CD4-positive, alpha-beta T cell treated with Interleukin-12 subunit alpha and Interleukin-12 subunit beta, for 1 hour (primary cell): Measurements from ENCODE around the gene MKRN2OS.
"Not testable (repeated sequence)": the region's sequence is repeated elsewhere in the genome, so short reads cannot be mapped to it uniquely, and the experiment has no call there.

ENCODE experiments used
- DNase-seq: peaks from one replicate; pipeline ENCODE4 v3.0.0-alpha.2; 2020

MKRN2OS gene

DNA sequence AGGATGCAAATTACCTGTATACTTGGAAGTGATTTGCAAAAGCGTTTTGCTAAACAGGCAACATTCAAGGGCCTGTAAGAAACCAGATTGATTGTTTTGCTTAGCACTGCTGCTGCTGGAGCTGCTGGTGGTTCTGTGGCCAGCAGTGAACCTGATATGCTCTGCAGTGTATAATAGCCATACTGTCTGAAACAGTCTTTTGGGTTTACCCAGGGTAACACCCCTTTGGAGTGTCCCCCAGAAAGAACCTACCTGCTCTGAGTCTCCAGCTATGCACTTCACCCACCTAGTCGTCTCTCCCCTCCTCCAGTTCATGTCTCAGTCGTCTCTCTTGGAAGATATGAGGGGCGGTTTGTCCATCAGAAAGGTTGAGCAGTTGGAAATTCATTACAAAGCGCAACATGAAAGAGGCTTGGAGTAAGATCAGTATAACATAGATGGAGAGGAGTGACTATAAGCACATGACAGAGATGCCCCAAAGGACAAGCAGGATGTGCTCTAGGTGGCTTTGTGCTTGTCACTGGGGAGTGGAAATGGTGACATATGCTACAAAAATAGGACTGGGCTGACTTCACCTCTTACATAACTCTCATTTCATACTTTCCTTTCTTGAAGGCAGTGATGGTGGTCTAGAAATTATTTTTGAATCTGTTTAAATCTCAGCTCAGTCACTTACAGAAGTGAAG is 15.3 kb upstream of the MKRN2OS start:
- DNase-seq, result no peak

- DNase-seq, result no peak
Measured at GRCh38 chr3:12559520-12559919, 14.2 kb upstream of the MKRN2OS start.

DNA sequence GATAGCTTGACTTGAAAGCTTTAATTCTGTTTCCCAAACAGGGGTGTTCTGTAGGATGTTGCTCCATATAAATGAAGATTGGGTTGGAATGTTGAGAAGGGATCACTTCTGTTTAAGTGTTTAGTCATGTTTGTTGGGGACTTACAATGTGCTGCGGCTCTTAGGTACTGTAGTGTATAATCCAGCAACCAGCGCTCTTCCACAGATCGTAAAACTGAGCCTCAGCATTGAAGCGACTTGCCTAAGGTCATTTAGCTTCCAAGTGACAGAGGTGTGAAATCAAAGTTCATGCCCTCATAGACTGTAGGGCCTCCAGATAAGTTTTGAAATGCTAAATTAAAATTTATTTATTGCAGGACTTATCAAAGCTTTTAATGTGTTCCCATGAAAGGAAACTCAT is 13.4 kb upstream of the MKRN2OS start:
- no peak for DNase-seq

DNA sequence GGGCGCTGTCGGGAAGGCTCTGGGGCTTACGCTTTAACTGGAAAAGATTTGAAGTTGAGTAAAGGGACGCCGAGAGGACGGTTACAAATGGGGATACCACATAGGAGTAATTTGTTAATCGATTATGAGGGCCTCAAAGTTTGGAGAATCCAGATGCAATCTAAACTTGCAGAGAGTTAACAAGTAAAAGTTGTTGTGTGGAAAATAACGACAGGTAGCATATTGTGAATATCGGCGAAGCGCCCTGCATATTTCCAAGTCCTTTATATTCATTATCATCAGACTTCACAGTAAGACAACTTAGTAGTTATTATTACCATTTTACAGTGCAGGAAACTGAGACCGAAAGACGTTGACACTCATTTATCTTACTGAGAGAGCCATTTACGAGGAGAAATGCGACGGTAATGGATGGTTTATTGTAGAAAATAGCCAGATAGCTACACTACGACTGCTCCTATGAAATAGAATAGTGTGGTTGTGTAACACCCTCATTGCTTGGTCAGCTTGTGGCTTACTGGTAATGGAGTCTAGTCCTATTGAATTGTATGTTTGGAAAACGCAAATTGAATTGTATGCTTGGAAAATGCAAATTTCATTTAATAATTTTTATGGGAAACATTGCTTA is 12.3 kb upstream of the MKRN2OS start:
- DNase-seq, result no peak

- peak; percentile 87 for DNase-seq
Measured at GRCh38 chr3:12556690-12557472, 11.6 kb upstream of the MKRN2OS start, which contains the start of gene MKRN2. TSS of gene MKRN2 (plus strand) at chr3:12557087. CDS start at chr3:12557151, 64 bp downstream.

GRCh38 chr3:12556314-12556689 is 11.0 kb upstream of the MKRN2OS start:
- no peak for DNase-seq

GRCh38 chr3:12553921-12554391 is 8.7 kb upstream of the MKRN2OS start:
- no peak for DNase-seq

DNA sequence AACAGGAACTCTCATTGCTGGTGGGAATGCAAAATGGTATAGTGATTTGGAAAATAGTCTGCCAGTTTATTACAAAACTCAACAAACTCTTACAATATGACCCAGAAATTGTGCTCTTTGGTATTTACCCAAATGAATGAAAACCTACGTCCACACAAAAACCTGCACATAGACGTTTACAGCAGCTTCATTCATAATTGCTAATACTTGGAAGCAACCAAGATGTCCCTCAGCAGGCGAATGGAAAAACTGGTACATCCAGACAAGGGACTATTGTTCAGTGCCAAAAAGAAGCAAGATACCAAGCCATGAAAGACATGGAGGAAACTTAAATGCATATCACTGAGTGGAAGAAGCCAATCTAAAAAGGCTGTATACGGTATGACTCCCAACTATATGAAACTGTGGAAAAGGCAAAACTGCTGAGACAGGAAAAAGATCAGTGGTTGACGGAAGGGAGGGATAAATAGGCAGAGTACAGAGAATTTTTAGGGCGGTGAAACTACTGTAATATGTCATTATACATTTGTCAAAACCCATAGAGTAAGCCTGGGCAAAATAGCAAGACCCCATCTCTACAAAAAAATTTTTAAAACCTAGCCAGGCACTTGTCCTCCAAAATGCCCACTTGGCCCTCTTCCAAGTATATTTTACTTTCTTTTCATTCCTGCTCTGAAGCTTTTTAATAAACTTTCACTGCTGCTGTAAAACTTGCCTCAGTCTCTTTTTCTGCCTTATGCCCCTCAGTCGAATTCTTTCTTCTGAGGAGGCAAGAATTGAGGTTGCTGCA is 4.9 kb upstream of the MKRN2OS start:
- no peak for DNase-seq

- DNase-seq, result no peak
Measured at GRCh38 chr3:12544652-12545472, 437 bp downstream of the MKRN2OS start.

- not testable (repeated sequence) for DNase-seq
Measured at GRCh38 chr3:12543497-12543896, 1.8 kb downstream of the MKRN2OS start.

GRCh38 chr3:12541625-12542024 is 3.7 kb downstream of the MKRN2OS start:
- DNase-seq, result no peak

DNA sequence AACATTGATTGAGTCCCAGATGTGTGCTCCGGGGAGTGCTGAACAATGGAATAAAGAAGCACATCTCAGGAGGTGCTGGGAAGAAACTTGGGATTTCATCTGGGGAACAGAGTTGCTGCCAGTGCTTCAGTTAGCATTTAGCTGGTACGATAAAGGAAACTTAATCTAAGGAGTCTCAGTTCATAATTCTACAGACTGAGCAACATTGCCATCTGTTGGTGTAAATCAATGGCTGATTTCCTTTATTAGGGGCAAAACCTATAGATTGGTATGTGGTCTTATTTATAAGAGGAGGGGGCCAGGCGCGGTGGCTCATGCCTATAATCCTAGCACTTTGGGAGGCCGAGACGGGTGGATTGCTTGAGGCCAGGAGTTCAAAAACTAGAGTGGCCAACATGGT is 8.9 kb downstream of the MKRN2OS start:
- DNase-seq, result no peak

DNA sequence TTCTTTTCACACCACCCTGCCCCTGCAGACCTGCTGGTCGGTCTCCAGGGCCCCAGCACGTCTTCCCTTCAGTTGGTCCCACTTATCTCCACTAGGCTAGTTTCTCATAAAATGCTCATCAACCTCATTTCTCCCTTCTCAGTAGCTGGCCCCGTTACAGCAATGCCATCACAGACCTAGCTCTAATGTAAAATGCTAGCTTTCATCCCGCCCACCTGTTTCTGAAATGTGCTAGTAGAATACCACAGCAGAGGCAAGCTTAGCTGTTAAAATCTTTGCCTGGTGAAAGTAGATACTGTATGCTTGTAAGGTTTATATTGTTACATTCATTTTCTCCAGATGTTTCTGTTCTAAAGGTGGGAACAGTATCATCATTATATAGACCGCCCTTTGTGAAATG is 13.1 kb downstream of the MKRN2OS start:
- no peak for DNase-seq

- no peak for DNase-seq
Measured at GRCh38 chr3:12527757-12528143, 17.5 kb downstream of the MKRN2OS start.

GRCh38 chr3:12522721-12523120 is 22.6 kb downstream of the MKRN2OS start:
- no peak for DNase-seq

- DNase-seq, result no peak
Measured at GRCh38 chr3:12521010-12521409, 24.3 kb downstream of the MKRN2OS start.

DNA sequence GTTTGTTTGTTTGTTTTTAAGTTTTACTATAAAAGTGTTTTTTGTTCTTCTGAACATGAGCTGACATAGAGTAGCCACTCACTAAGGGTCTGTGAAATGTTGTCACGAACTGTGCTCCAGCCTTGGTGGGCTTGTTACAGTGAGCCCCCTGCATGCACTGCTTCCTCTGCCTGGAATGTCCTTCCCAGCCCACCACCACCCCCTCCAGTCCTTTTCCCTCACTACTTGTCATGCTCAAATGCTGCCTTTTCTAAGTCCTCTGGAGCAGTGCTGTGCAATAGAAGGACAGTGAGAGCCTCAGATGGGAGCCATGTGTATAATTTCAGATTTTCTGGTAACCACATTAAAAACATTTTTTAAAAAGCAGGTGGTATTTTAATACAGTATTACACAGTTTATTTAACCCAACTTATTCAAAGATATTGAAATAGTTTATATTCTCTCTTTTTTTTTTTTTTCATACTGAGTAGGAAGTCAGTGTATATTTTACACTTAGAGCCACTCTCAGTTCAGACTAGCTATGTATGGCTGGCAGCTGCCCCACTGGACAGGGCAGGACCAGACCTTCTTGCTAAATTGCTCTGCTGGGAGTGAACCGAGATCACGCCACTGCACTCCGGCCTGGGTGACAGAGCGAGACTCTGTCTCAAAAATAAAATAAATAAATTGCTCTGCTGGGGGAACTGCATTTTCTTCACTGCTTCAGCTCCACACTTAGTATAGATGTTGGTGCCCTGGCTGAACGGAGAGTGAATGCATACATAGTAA is 26.9 kb downstream of the MKRN2OS start:
- no peak for DNase-seq

DNA sequence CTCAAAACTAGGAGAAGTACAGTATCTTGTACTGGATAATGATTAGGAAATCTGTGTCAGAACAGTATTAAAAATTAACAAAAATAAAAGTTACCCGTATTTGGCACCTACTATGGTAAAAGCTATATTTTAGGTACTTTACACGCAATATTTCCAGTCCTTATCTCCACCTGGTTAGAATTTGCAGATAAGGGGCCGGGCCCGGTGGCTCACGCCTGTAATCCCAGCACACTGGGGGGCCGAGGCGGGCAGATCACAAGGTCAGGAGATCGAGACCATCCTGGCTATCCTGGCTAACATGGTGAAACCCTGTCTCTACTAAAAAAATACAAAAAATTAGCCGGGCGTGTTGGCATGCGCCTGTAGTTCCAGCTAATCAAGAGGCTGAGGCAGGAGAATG is 28.4 kb downstream of the MKRN2OS start:
- no peak for DNase-seq

DNA sequence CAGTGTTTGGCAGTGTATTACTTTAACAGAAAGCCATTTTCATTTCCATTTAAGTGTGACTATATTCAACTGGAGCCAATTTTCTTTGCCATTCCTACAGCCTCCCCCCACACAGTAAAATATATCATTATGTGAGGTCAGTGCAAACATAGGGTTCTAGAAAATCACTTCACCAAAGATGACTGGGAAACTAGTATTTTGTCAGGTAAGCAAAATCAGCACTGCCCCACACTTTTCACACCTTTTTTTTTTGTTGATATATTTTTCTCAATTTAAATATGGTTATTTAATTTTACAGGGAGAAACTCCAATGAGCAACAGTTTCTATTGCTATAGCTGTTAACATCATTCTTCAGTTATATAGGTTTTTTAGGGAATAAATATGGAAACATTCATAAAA is 29.7 kb downstream of the MKRN2OS start:
- no peak for DNase-seq

DNA sequence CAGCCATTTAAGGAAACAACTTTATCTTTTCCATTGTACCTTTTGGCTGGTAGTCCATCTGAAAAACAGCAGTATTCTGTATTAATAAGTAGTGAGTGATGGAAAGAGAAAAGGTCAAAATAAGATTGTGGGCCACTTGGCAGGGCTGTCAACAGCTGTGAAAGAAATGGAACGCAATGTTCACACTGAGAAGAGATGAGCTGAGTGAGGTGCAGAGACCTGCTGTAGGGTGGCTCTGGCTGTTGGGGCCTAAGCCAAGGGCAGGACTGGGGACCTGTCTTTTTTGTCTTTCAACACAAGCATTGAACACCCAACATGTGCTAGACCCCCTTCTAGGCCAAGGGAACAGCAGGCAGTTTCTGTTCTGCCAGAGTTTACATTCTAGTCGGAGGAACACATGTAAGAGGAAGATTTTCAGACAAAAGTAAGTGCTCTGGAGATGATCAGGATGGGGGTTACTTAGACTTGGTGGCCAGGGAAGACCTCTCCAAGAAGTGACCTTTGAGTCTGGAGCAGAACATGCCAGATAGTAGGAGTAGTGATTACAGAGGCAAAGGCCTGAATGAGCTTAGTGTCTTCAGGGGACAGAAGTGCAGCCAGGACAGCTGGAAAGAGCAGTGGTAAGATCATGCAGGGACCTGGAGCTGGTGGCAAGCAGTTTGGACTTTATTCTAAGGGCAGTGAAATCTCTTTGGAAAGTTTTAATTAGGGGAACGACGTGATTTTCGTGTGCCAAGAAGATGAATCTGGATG is 31.4 kb downstream of the MKRN2OS start:
- no peak for DNase-seq
